ENCODE data around the gene HCRTR1. TPM values are rescaled to one million over a fixed set of nuclear protein-coding genes. Genes with fewer than 3 reads are reported as not detected.

The HCRTR1 gene
- total and polyA plus RNA-seq, 2 experiments from 2014 or later: not detected

- no peak overlapping the region for H2AFZ ChIP-seq
- no peaks in the 10 kb centered on the region for H3K9me2 ChIP-seq (ENCODE audit: insufficient read depth)
- no peak overlapping the region for H3K4me2 ChIP-seq (ENCODE audit: unreplicated experiment)
- 60 to 67% methylated on average over 11 of the region's 11 CpGs for WGBS, 2 experiments (ENCODE audit: low coverage in 1 of 2, low lambda C conversion rate in 2 of 2, missing lambda C conversion rate in 2 of 2)
- peak; percentile 48 for DNase-seq
- TF ChIP-seq EZH2phosphoT487 (IDR thresholded peaks at IDR 0.05; ENCODE audit: insufficient read depth, low read depth): no peak
- no peak for TF ChIP-seq EZH2 (IDR thresholded peaks at IDR 0.05; ENCODE audit: insufficient read depth, poor library complexity, severe bottlenecking)
- no peaks in the 10 kb centered on the region for H3K36me3 ChIP-seq (ENCODE audit: low read depth)
- H3K27me3 ChIP-seq (replicated peaks; ENCODE audit: insufficient read depth): no peaks in the 10 kb centered on the region
- H4K20me1 ChIP-seq (ENCODE audit: insufficient read depth): no peaks in the 10 kb centered on the region
- in situ Hi-C loops (cut with MboI): no loop called here
- H3K79me2 ChIP-seq (ENCODE audit: insufficient read depth): no peaks in the 10 kb centered on the region
- no peaks in the 10 kb centered on the region for H3K9me3 ChIP-seq (ENCODE audit: low read depth)
- H3K4me3 ChIP-seq: no peak overlapping the region
- no peak overlapping the region for H3K27ac ChIP-seq
- H3F3A ChIP-seq (ENCODE audit: insufficient read depth): no peaks in the 10 kb centered on the region
- H3K9ac ChIP-seq: no peak overlapping the region
- peaks cover 6% of the 10 kb centered on the region; the same call in 1 of the 2 replicates for H3K4me1 ChIP-seq (ENCODE audit: insufficient read depth)
Measured at GRCh38 chr1:31591425-31592093, 25.9 kb upstream of the HCRTR1 start.

GRCh38 chr1:31592132-31592531 lies 25.4 kb upstream of the HCRTR1 start:
- no peaks in the 10 kb centered on the region for H4K20me1 ChIP-seq (ENCODE audit: insufficient read depth)
- no peak overlapping the region for H3K9ac ChIP-seq
- H2AFZ ChIP-seq: no peak overlapping the region
- H3K79me2 ChIP-seq (ENCODE audit: insufficient read depth): no peaks in the 10 kb centered on the region
- H3F3A ChIP-seq (ENCODE audit: insufficient read depth): no peaks in the 10 kb centered on the region
- H3K4me1 ChIP-seq (ENCODE audit: insufficient read depth): peaks cover 6% of the 10 kb centered on the region; the same call in 1 of the 2 replicates
- H3K9me2 ChIP-seq (ENCODE audit: insufficient read depth): no peaks in the 10 kb centered on the region
- H3K27ac ChIP-seq: no peak overlapping the region
- H3K9me3 ChIP-seq (ENCODE audit: low read depth): no peaks in the 10 kb centered on the region
- H3K4me3 ChIP-seq: no peak overlapping the region
- H3K27me3 ChIP-seq (replicated peaks; ENCODE audit: insufficient read depth): no peaks in the 10 kb centered on the region
- no peak for DNase-seq
- no peak overlapping the region for H3K4me2 ChIP-seq (ENCODE audit: unreplicated experiment)
- no peaks in the 10 kb centered on the region for H3K36me3 ChIP-seq (ENCODE audit: low read depth)
- TF ChIP-seq EZH2 (IDR thresholded peaks at IDR 0.05; ENCODE audit: insufficient read depth, poor library complexity, severe bottlenecking): no peak
- in situ Hi-C loops (cut with MboI): no loop called here

- H3K27me3 ChIP-seq (replicated peaks; ENCODE audit: insufficient read depth): no peaks in the 10 kb centered on the region
- no peaks in the 10 kb centered on the region for H3K9me3 ChIP-seq (ENCODE audit: low read depth)
- H2AFZ ChIP-seq: no peak overlapping the region
- H3K27ac ChIP-seq: no peak overlapping the region
- no peak overlapping the region for H3K4me2 ChIP-seq (ENCODE audit: unreplicated experiment)
- H4K20me1 ChIP-seq (ENCODE audit: insufficient read depth): no peaks in the 10 kb centered on the region
- H3K4me1 ChIP-seq (ENCODE audit: insufficient read depth): peaks cover 4% of the 10 kb centered on the region; the same call in 1 of the 2 replicates
- WGBS, 2 experiments (ENCODE audit: low coverage in 1 of 2, low lambda C conversion rate in 2 of 2, missing lambda C conversion rate in 2 of 2): 94 to 97% methylated on average over 3 to 5 of the region's 5 CpGs
- no peaks in the 10 kb centered on the region for H3F3A ChIP-seq (ENCODE audit: insufficient read depth)
- no peak overlapping the region for H3K4me3 ChIP-seq
- TF ChIP-seq EZH2phosphoT487 (IDR thresholded peaks at IDR 0.05; ENCODE audit: insufficient read depth, low read depth): no peak
- TF ChIP-seq EZH2 (IDR thresholded peaks at IDR 0.05; ENCODE audit: insufficient read depth, poor library complexity, severe bottlenecking): no peak
- H3K9me2 ChIP-seq (ENCODE audit: insufficient read depth): no peaks in the 10 kb centered on the region
- in situ Hi-C loops (cut with MboI): no loop called here
- DNase-seq: no peak
- H3K36me3 ChIP-seq (ENCODE audit: low read depth): no peaks in the 10 kb centered on the region
- H3K79me2 ChIP-seq (ENCODE audit: insufficient read depth): no peaks in the 10 kb centered on the region
- no peak overlapping the region for H3K9ac ChIP-seq
Measured at GRCh38 chr1:31593136-31593665, 24.3 kb upstream of the HCRTR1 start.

GRCh38 chr1:31593770-31594632 lies 23.5 kb upstream of the HCRTR1 start:
- no peak overlapping the region for H3K27ac ChIP-seq
- H3K36me3 ChIP-seq (ENCODE audit: low read depth): no peaks in the 10 kb centered on the region
- no peaks in the 10 kb centered on the region for H3K79me2 ChIP-seq (ENCODE audit: insufficient read depth)
- H3K9ac ChIP-seq: no peak overlapping the region
- H3K4me2 ChIP-seq (ENCODE audit: unreplicated experiment): no peak overlapping the region
- no peak overlapping the region for H3K4me3 ChIP-seq
- H3K27me3 ChIP-seq (replicated peaks; ENCODE audit: insufficient read depth): no peaks in the 10 kb centered on the region
- DNase-seq: peak; percentile 83
- WGBS, 2 experiments (ENCODE audit: low coverage in 1 of 2, low lambda C conversion rate in 2 of 2, missing lambda C conversion rate in 2 of 2): 39 to 45% methylated on average over 9 to 10 of the region's 10 CpGs
- no peaks in the 10 kb centered on the region for H3K4me1 ChIP-seq (ENCODE audit: insufficient read depth)
- H3F3A ChIP-seq (ENCODE audit: insufficient read depth): no peaks in the 10 kb centered on the region
- in situ Hi-C loops (cut with MboI): no loop called here
- no peak for TF ChIP-seq EZH2 (IDR thresholded peaks at IDR 0.05; ENCODE audit: insufficient read depth, poor library complexity, severe bottlenecking)
- TF ChIP-seq EZH2phosphoT487 (IDR thresholded peaks at IDR 0.05; ENCODE audit: insufficient read depth, low read depth): no peak
- H4K20me1 ChIP-seq (ENCODE audit: insufficient read depth): no peaks in the 10 kb centered on the region
- no peaks in the 10 kb centered on the region for H3K9me3 ChIP-seq (ENCODE audit: low read depth)
- no peaks in the 10 kb centered on the region for H3K9me2 ChIP-seq (ENCODE audit: insufficient read depth)
- H2AFZ ChIP-seq: no peak overlapping the region

Data from GM23248 (cell line).